Stimulated activated CD4-positive, alpha-beta T cell treated with anti-CD3 and anti-CD28 coated beads, TNF-alpha, amount 100 ng/mL, for 1 hour (primary cell): ENCODE data around the gene MRPS23.

Source experiments
- DNase-seq, 3 donors: peaks; one replicate each; pipeline ENCODE4 v3.0.0-alpha.2; 2020; ENCODE audit warnings: low read depth in 3 of 3, low spot score in 1 of 3

Gene MRPS23

DNA sequence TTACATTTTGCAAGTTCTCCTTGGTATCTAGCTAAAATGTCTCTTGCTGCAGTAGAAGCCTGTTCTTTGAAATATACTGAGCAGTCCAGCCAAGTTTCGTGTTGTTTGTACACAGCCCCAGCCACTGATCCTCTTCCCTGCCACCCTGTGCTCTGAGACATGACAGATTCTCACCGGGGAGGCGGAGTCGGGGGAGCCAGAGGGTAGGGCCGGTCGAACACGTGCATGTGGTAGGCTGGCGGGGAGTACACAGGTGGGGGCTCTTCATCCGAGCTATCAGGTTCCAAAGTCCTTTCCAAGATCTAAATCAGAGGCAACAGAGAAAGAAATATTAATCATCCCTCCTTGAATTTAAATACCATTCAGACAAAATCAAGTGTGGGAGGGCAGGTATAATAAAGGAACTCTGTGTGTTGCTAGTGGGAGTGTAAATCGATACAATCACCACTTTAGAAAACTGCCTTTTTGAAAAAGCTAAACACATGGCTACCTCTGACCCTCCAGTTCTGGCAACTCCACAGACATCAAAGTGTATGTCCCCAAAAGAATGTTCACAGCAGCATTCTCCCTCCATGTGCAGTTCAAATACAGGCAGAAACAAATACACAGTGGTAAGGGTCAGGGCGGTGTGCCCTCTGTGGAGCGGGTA, 29.7 kb upstream of the MRPS23 start:
- DNase-seq = no peak

- DNase-seq = no peak
Observed at GRCh38 chr17:57877803-57878377, 28.0 kb upstream of the MRPS23 start.

DNA sequence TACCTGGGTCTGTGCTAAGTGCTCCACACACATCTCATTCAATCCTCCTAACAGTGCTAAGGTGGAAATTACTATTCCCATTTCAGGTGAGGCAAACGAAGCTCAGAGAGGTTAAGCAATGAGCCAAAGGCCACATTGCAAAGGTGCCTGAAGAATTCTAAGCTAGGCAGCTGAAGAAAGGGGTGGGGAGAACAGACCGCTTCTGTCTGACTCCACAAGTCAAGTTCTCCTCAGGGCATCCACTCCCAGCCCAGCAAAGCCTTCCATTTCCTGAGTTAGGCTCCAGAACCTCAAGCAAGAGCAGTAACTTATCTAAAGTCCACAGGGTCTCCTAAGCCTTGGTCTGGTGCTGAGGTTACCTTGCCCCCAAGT, 27.0 kb upstream of the MRPS23 start:
- no peak for DNase-seq

DNA sequence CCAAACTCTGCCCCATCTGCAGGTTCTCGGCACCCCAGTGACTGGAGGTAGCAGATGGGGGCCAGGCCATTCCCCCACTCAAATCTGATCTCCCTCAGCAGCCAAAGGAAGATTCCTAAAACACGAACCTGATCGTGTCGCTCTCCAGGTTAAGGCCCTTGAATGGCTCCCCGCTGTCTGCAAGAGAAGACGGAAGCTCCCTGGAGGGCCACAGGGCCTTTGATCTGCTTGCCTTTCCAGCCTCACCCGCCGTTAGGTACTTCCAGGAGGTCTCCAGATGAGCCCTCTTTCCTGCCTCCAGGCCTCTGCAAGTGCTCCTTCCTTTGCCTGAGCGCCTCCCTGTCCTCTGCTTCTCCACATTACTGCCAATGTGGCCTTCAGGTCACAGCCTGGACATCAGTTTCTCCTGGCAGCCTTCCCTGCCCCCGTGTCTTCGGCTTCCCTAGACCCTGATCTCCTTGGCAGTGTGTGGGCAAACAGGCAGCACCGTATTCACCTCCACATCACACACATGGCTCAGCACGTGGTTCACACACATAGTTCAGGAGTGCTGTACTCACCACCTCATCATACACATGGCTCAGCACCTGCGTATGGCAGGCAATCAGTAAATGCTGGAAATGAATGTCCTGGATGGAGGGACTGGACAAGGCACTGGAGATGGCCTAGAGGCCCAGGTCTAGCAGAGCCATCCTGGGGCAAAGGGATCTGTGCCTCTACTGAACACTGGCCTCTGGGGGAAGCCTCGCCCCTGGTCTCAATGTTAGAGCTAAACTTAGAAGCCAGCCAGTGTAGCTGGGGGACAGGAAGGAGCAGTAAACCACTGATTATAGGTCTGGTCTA, 26.4 kb upstream of the MRPS23 start:
- no peak for DNase-seq

GRCh38 chr17:57875290-57876022, 25.6 kb upstream of the MRPS23 start:
- no peak for DNase-seq

DNA sequence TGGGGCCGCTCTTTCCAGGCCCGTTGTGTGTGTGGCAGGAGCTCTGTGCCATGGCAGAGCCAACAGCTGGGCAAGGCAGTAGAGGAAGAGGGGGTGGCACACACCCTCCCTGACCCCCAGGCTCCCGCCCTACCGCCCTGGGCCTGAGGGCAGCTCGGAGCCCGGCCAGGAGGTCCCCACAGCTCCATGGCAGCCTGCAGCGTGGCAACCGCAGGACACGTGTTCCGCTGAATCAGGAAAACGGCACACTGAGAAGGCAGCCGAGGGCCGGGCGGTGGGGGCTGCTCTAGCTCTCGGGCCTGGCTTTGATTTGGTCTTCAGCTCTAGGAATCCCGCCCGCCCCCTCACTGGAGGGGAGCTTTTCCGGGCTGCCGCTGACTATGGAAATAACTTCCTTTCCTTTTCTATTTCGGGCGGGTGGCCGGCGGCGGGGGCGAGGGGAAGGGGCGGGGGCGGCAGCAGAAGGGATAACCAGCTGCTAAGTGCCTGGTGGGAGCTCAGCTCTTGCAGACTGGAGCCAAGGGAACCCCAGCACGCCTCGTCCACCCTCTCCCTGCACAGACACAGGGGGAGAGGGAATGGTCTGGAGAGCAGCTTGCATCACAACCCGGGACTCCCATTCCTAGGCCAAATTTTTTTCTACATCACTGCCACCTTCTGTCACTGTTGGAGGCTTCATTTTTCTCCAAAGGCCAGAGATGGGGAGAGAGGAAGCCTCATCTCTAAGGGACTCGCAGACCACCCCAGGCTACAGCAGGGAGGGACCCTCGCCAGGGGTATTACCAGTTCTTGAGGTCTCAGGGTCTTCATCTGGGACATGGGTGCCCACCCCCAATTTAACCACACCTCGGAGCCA, 24.8 kb upstream of the MRPS23 start:
- no peak for DNase-seq

DNA sequence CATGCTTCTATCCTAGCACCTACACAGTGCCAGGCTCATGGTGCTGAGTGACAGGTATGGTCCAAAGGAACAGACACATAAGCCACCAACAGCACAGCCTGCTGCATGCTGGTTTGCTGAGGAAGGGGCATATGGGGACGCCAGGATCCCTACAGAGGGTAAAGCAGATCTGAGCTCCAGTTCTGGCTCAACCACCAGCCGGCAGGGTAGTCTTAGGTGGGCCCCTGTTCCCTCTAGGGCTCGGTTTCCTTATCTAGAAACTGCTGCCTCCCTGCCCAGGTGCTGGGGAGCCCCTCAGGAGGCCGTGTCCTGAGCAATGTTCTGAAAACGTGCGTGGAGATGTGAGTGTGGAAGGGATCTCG, 24.2 kb upstream of the MRPS23 start:
- no peak for DNase-seq

DNA sequence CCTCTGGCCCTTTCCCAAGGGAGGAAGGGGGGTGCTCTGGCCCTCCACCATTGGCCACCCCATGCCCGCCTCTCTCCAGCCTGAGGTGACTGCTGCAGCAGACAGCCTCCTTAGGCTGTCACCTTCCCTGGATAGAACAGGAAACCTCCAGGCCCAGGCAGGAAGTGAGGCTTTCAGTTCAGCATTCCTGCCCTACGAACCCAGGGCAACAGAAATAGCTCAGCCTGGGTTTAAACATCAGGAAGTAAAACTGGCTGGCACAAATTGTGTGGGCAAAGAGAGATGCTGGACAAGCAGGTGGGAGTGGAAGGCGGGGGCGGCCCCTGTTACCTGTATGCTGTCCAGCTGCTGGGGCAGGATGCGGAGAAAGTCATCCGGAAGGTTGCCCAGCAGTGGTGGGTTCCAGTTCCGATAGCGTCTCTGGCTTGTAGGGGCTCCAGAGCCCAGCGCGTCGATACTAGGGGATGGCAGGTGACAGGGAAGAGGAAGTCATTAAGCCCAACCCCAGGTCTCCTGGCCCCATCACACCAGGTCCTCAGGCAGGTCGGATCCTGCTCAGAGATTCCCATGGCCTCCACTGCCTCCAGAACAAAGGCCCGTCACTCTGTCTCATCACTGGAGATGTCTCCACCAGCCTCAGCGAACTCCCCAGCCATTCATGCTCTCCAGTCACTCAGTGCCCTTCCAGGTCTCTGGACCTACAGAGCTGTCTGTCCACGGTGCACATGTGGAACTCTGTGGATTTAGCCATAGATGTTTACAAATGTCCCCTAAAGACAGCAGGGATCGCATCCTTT, 23.6 kb upstream of the MRPS23 start:
- DNase-seq = no peak

DNA sequence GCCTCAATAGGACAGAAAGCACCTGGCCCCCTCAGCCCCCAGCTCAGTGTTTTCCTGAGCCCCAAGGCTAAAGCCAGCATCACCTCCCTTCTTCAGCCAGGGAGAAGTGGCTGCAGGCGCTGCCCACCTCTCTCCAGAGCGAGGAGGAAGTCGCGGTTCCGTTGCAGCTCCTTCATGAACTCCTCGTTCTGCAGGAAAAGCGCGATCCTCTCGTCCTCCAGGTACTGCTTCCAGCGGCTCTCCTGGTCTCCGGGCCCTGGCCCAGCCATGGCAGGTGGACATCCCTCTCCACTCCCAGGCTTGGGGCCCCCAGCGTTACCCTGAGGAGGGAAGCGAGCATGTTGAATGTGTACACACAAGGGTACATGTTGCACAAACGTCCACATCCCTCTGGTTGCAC, 22.7 kb upstream of the MRPS23 start:
- no peak for DNase-seq

DNA sequence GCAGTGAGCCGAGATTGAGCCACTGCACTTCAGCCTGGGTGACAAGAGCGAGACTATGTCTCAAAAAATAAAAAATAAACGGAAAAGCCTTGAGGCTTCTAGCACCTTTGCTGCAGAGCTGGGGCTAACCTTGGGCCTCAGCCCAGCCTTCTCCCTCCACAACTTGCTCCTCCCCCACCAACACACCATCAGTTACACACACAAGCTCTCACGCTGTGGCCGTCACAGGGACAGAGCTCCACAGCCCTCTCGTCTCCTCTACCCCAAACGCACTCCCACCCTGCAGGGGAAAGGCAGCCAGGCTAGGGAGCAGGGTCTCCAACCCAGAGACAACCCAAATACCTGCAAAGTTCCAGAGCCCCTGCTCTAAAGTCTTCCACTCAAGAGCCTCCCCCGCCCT, 22.0 kb upstream of the MRPS23 start:
- DNase-seq = no peak

GRCh38 chr17:57871155-57871554, 21.3 kb upstream of the MRPS23 start:
- no peak for DNase-seq

GRCh38 chr17:57870283-57870635, 20.4 kb upstream of the MRPS23 start:
- no peak for DNase-seq

- DNase-seq = no peak
Observed at GRCh38 chr17:57869617-57870282, 19.9 kb upstream of the MRPS23 start.

GRCh38 chr17:57868910-57869616, 19.2 kb upstream of the MRPS23 start:
- no peak for DNase-seq

DNA sequence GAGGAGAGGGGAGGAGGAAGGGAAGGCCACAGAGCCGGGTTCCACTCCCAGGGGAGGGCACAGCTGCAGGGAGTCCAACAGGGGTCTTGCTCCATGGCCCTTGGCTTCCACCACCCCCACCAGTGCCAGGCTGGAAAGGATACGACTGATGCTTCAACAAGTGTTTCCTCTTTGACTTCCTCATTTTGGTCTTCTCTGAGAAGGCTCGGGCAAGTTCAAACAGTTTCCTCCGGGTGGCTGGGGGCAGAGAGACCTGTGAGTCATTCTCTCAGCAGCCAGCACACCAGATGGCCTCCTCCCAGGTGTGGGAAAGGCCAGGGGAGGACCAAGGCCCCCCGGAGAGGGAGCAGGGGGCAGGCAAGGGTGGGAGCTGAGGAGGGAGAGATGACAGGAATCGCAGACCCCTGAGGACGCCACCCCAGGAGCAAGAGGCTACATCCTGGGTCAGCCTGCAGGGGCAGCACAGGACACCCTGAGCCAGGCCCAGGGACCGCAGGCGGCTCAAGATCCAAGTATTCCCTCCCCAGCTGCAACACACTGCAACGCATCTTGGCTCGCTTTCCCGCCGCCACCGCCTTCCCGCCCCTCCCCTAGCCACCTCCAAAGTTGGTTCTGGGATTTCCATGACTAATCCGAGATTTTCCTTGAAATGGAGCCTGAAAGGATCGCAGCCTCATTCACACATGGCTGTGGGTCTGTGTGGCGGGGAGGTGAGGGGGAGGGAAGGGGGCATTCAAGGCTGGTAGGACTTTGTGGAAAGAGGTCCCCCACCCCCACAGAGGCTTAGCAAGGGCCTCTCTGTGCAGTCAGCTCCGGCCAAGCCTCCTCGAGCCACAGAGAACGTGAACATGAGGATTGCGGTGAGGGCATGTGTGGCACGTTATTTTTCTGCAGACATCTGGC, 18.4 kb upstream of the MRPS23 start:
- DNase-seq = no peak

DNA sequence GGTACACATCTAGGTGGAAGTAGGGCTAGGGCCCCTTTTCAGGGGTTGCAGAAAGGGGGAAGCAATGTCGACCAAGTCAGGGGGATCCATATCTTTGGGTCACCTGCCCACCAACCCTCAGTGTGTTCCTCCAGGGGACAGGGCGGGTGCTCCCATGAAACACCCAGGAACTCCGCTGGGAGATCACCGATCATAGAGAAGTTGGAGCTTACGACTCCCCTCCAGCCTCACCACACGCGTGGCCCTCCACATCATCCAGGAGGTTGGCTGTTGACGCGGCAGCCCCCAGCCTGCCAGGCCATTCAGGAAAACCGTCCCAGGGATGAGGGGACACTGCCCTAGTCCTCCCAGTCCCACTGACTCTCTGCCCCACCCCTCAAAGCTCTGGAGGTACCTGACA, 17.3 kb upstream of the MRPS23 start:
- DNase-seq = no peak

DNA sequence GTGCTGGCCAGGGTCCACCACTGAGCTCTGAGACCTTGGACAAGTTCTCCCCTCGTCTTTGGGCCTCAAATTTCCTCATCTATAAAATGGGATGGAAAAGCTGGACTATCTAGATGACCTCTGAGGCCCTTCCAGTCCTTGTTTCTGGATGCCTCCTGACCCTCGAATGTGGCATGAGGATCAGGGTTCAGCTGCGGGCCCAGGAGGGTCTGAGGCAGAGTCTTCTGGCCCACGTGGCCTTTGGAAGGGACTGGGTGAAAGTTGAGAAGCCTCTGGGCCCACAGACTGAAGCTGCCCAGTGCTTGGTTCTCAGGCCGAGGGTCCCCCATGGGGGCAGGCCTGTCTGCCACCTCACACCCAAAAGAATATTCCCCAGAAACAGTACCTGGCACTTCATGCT, 16.9 kb upstream of the MRPS23 start:
- no peak for DNase-seq

GRCh38 chr17:57866319-57866718, 16.5 kb upstream of the MRPS23 start:
- DNase-seq = no peak
